ENCODE measurements around the gene CYP2A6.
"Not testable (repeated sequence)": the region's sequence is repeated elsewhere in the genome, so short reads cannot be mapped to it uniquely, and the experiment has no call there.

The CYP2A6 gene

GRCh38 chr19:40850277-40850676 is at the start of gene CYP2A6:
Gene CYP2A6 (minus strand): TSS chr19:40850447. CDS start chr19:40850426, 21 bp downstream.
- DNase-seq (ENCODE audit: low spot score): not testable (repeated sequence)

DNA sequence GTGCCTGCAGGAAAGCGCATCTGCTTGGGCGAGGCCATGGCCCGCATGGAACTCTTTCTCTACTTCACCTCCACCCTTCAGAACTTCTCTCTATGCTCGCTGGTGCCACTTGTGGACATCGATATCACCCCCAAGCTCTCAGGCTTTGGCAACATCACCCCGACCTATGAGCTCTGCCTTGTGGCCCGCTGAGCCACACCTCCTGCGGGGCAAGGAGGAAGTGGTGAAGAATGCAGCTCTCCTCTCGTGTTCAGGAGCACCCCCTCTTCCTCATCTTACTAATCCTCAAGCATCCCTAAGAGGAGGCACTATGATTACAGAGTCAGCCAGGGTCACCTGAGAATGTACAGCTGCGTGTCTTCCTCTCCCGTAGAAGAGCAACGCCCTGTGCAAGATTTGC is 49.7 kb upstream of the CYP2A6 start:
- DNase-seq (ENCODE audit: low spot score): not testable (repeated sequence)

- not testable (repeated sequence) for DNase-seq (ENCODE audit: low spot score)
These were observed 46.9 kb upstream of the CYP2A6 start for GRCh38 chr19:40896843-40897789.

GRCh38 chr19:40896418-40896796 is 46.2 kb upstream of the CYP2A6 start:
- DNase-seq (ENCODE audit: low spot score): no peak

DNA sequence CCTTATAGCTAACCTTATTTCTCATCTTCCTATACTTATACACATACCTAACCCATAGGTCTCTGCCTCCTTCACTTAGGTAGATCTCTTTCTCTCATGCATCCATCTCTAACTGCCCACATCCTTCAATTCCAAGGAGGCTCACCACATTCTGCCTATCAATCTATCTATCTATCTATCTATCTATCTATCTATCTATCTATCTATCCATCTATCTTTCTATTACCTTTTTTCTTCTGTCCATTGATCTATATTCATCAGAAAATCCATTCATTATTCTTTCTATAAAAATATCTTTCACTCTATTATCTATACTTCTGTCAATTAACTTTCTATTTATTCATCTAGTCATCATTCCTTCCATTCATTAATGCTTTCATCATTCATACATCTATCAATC is 42.9 kb upstream of the CYP2A6 start:
- DNase-seq (ENCODE audit: low spot score): no peak

- no peak for DNase-seq (ENCODE audit: low spot score)
These were observed 39.1 kb upstream of the CYP2A6 start for GRCh38 chr19:40889366-40889765.

DNA sequence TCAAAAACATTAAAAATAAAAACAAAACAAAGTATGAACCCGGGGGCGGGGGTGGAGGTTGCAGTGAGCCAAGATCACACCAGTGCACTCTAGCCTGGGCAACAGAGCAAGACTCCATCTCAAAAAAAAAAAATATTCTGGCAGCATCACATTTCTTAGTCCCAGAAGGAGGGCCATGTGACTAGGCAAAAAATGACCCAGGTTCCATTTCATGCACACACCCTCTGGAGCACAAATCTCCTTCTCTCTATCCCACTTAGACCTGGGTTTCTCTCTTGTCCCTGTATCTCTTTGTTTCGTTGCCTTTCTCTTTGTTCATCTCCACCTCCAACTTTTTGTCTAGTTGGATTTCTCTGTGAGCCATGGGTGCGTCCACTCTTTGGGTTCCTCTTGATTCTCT is 37.9 kb upstream of the CYP2A6 start:
- DNase-seq (ENCODE audit: low spot score): no peak

- DNase-seq (ENCODE audit: low spot score): not testable (repeated sequence)
These were observed 34.1 kb upstream of the CYP2A6 start for GRCh38 chr19:40884187-40884931.

- not testable (repeated sequence) for DNase-seq (ENCODE audit: low spot score)
These were observed 31.8 kb upstream of the CYP2A6 start, which contains the start of gene CYP2A7 for GRCh38 chr19:40882062-40882461. Gene CYP2A7 (minus strand): TSS chr19:40882231. CDS start chr19:40882210, 21 bp downstream.

- not testable (repeated sequence) for DNase-seq (ENCODE audit: low spot score)
These were observed 29.1 kb upstream of the CYP2A6 start for GRCh38 chr19:40879349-40879748.

DNA sequence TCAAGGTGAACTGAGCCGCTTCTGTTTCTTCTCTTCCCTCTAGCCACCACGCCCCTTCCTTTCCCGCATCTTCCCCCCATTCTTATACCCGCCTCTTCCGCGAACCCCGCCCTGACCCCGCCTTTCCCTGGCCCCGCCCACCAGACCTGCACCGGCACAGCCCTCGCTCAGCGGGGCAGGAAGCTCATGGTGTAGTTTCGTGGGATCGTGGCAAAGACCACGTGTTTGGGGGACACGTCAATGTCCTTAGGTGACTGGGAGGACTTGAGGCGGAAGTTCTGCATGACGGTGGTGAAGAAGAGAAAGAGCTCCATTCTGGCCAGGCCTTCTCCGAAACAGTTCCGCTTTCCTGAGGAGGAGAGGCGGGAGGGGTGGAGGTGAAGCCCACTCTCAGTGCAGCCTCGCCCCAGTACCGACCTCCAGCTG is 25.3 kb upstream of the CYP2A6 start:
- not testable (repeated sequence) for DNase-seq (ENCODE audit: low spot score)

GRCh38 chr19:40874874-40875273 is 24.6 kb upstream of the CYP2A6 start:
- not testable (repeated sequence) for DNase-seq (ENCODE audit: low spot score)

GRCh38 chr19:40873873-40874272 is 23.6 kb upstream of the CYP2A6 start:
- DNase-seq (ENCODE audit: low spot score): not testable (repeated sequence)

DNA sequence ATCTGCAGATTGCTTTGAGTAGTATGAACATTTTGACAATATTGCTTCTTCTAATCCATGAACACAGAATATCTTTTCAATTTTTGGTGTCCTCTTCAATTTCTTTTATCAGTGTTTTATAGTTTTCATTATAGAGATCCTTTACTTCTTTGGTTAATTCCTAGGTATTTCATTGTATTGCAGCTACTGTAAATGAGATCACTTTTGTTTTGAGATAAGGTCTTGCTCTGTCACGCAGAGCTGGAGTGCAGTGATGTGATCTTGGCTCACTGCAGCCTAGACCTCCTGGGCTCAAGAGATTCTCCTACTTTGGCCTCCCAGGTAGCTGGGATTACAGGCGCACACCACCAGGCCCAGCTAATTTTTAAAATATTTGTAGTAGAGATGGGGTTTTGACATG is 22.0 kb upstream of the CYP2A6 start:
- DNase-seq (ENCODE audit: low spot score): no peak

DNA sequence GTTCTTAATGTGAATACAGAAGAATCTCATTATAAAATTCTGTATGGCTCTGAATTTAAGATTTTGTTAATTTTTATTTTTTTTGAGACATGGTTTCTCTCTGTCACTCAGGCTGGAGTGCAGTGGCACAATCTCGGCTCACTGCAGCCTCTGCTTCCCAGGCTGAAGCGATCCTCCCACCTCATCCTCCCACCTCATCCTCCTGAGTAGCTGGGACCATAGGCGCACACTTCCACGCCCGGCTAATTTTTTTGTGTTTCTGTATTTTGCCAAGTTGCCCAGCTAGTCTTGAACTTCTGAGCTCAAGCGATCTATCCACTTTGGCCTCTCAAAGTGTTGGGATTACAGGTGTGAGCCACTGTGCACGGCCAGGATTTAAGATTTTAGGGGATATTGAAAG is 17.5 kb upstream of the CYP2A6 start:
- no peak for DNase-seq (ENCODE audit: low spot score)

GRCh38 chr19:40864739-40865496 is 14.7 kb upstream of the CYP2A6 start:
- not testable (repeated sequence) for DNase-seq (ENCODE audit: low spot score)

GRCh38 chr19:40862785-40863184 is 12.5 kb upstream of the CYP2A6 start:
- no peak for DNase-seq (ENCODE audit: low spot score)

DNA sequence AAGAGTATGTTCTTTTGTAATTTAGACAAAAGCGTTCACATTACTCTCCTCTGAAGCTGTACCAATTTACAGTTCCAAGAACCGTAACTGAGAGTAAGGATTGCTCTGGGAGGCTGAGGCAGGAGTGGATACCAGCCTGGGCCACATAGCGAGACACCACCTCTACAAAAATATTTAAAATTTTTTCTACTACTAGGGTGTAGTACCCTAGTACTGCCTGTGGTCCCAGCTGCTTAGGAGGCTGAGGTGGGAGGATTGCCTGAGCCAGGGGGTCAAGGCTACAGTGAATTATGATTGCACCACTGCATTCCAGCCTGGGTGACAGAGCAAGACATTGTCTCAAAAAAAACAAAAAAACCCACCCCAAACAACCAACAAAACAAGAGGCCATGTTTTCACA is 12.1 kb upstream of the CYP2A6 start:
- no peak for DNase-seq (ENCODE audit: low spot score)

- DNase-seq (ENCODE audit: low spot score): no peak
These were observed 7.9 kb upstream of the CYP2A6 start for GRCh38 chr19:40858109-40858508.

DNA sequence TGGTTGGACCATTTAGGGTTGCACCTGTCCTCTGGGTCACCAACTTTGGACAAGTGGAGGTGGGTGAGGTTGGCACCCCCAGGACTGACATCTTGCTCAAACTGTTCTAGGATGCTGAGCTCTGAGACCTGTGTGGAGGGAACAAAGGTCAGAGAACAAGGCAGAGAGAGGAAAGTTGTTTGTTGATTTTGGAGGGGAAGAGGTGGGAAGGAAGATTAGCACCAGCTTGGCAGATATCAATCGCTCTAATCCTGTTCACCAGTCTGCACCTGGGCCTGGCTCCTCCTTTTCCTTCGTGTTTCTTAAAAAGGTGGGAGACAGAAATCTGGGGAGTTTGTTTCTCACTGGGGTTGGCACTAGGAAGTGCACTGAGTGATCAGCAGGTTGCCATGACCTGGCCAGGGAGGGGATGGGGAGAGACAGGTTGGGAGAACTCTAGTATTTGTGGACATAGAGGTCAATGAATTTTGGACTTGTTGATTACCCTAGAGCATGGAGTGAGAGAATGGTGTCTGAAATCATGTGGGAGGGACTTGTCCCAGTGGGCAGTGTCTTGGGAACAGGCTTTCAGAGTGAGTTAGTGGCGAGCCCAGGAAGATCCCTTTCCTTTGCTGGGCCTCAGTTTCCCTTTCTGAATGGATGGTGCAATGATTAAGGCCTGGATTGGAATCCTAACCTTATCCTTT is 2.4 kb upstream of the CYP2A6 start:
- not testable (repeated sequence) for DNase-seq (ENCODE audit: low spot score)

GRCh38 chr19:40846722-40847121 is 3.5 kb downstream of the CYP2A6 start:
- DNase-seq (ENCODE audit: low spot score): not testable (repeated sequence)

All from AG08396 (cell line).